Upper lobe of left lung (tissue), 6 donors: ENCODE measurements around the gene PRKAR1A. TPM values are rescaled to one million over a fixed set of nuclear protein-coding genes. Genes with fewer than 3 reads are reported as not detected.
"Not testable (repeated sequence)": the region's sequence is repeated elsewhere in the genome, so short reads cannot be mapped to it uniquely, and the experiment has no call there.

ENCODE experiments used
- ATAC-seq, 2 donors: fragments of 200-7000 bp; cut with Tn5 transposase; one replicate each; pipeline ENCODE4 v1.9.1; 2022; ENCODE audit warnings: mild to moderate bottlenecking in 2 of 2, moderate library complexity in 2 of 2; ENCODE audit not compliant: low FRiP score in 2 of 2
- DNase-seq, 2 donors: peaks; one replicate each; pipeline ENCODE4 v3.0.0-alpha.2; 2019 to 2020
- H3K27ac ChIP-seq, 4 donors: fragments of 200-600 bp; sonication (generic); one replicate each; pipeline ENCODE4 v1.5.1; 2016 to 2019
- H3K27me3 ChIP-seq, 4 donors: fragments of 200-600 bp; sonication (generic); one replicate each; pipeline ENCODE4 v1.5.1; 2017 to 2019
- H3K36me3 ChIP-seq, 4 donors: fragments of 200-600 bp; sonication (generic); one replicate each; pipeline ENCODE4 v1.5.1; 2016 to 2019
- H3K4me1 ChIP-seq, 4 donors: fragments of 200-600 bp; sonication (generic); one replicate each; pipeline ENCODE4 v1.5.1; 2018 to 2019
- H3K4me3 ChIP-seq, 4 donors: fragments of 200-600 bp; sonication (generic); one replicate each; pipeline ENCODE4 v1.5.1; 2017 to 2019; ENCODE audit warnings: mild to moderate bottlenecking in 2 of 4, moderate library complexity in 1 of 4
- H3K9me3 ChIP-seq, 4 donors: fragments of 200-600 bp; sonication (generic); one replicate each; pipeline ENCODE4 v1.5.1; 2018 to 2019
- CTCF ChIP-seq, 6 experiments: fragments of 450-650 bp in 4 of 6; fragments of 200-600 bp in 2 of 6; sonication (generic) in 2 of 6; IDR thresholded peaks; one replicate each; pipeline ENCODE4 v1.5.1; 2016 to 2019; ENCODE audit warnings: antibody characterized with exemption in 6 of 6
- EP300 ChIP-seq, 4 donors: sonication (generic); formaldehyde crosslinking; IDR thresholded peaks; one replicate each; pipeline ENCODE4 v1.5.1; 2017; ENCODE audit warnings: antibody characterized with exemption in 4 of 4, control low read depth in 2 of 4
- POLR2A ChIP-seq, 4 donors: fragments of 450-650 bp; IDR thresholded peaks; one replicate each; pipeline ENCODE4 v1.5.1; 2016 to 2017; ENCODE audit warnings: antibody characterized with exemption in 4 of 4, mild to moderate bottlenecking in 2 of 4
- POLR2AphosphoS5 ChIP-seq, 2 donors: sonication (generic); formaldehyde crosslinking; IDR thresholded peaks; one replicate each; pipeline ENCODE4 v1.5.1; 2017; ENCODE audit warnings: antibody characterized with exemption in 2 of 2
- WGBS, 2 donors: methylation state at CpG; one replicate each; pipeline ENCODE4 v1.1.5; 2017 to 2018; 5-methylcytosine and 5-hydroxymethylcytosine counted together
- total RNA-seq, 6 donors: library from RNA; depleted of rRNA in 4 of 6; stranded (reverse); fragments of >200 nt in 4 of 6; gene quantifications; one replicate each; pipeline versions ENCODE4 v1.1.0 to v1.2.1, GENCODE V29; 2016 to 2021
- donor health status: DM: no; HTN: no; CAD: no; lungs with moderate emphysema.
- donor health status: DM: no; HTN: yes; CAD: no; lungs with severe emphysema.

PRKAR1A gene
- total RNA-seq, 6 donors from 2014 or later = 161 to 490 (median 396) TPM

DNA sequence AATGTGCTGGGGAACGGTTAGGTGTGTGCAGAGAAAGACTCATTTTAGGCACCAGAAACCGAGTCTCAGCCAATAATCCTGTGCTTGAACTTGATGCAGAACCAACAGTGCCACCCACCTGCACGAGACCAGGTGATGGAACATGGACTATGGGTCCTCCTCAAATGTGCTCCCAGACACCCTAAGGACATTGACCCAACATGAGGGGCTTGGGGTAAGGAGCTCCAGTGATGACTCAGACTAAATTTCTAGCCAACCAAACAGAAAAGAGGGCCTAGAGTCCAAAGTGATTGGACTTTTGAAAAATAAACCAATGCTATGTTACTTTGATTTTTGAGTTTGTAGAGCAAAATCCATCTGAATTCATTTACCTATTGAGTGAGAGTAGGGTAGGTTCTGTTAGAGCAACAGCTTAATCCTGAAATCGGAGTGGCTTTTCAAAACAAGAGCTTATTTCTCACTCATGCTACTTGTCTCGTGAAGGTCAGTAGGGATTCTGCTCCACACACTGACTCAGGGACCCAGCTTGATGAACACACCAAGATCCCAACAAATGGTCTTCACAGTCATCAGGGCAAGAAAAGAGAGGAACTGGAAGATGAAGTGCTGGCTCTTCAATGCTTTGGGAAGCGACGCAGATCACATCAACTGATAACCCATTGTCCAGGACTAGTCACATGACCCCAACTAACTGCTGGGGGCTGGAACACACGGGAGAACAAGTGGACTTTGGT, 67.1 kb downstream of the PRKAR1A start:
- TF ChIP-seq EP300 (IDR thresholded peaks at IDR 0.05) (no peak), POLR2A (IDR thresholded peaks at IDR 0.05) (no peak), POLR2AphosphoS5 (IDR thresholded peaks at IDR 0.05) (no peak), CTCF (IDR thresholded peaks at IDR 0.05) (no peak)
- ATAC-seq (no peak), DNase-seq (no peak)
- Histone ChIP-seq H3K4me1 (peaks cover 30 to 57% (median 37%) of the 10 kb centered on the region in 4 donors), H3K4me3 (no peak overlapping the region), H3K36me3 (no peaks in the 10 kb centered on the region), H3K27me3 (no peaks in the 10 kb centered on the region), H3K27ac (peak overlapping the region; percentile 73 to 82 (median 78)), H3K9me3 (no peaks in the 10 kb centered on the region)
- WGBS, 2 donors = 70 to 77% methylated on average over 7 to 8 of the region's 8 CpGs

GRCh38 chr17:68580236-68580770, 68.1 kb downstream of the PRKAR1A start:
- DNase-seq = peak in 1 of 2 donors; percentile 86
- Histone ChIP-seq H3K36me3 (no peaks in the 10 kb centered on the region), H3K4me1 (peaks cover 30 to 62% (median 37%) of the 10 kb centered on the region in 4 donors), H3K27ac (peak overlapping the region; percentile 73 to 82 (median 78)), H3K27me3 (no peaks in the 10 kb centered on the region), H3K9me3 (no peaks in the 10 kb centered on the region), H3K4me3 (no peak overlapping the region)
- peak; percentile 85 to 91 for ATAC-seq
- WGBS, 2 donors = 38 to 54% methylated on average over 5 to 6 of the region's 6 CpGs
- TF ChIP-seq EP300 (IDR thresholded peaks at IDR 0.05) (peak; percentile 89 to 92 (median 90)), CTCF (IDR thresholded peaks at IDR 0.05) (no peak), POLR2A (IDR thresholded peaks at IDR 0.05) (peak in 1 of 4 donors; percentile 40), POLR2AphosphoS5 (IDR thresholded peaks at IDR 0.05) (peak; percentile 75 to 91)

GRCh38 chr17:68581863-68582645, 69.8 kb downstream of the PRKAR1A start:
- TF ChIP-seq POLR2AphosphoS5 (IDR thresholded peaks at IDR 0.05) = peak; percentile 9 to 49
- peak in 1 of 4 donors; percentile 40 for TF ChIP-seq POLR2A (IDR thresholded peaks at IDR 0.05)
- no peak for TF ChIP-seq CTCF (IDR thresholded peaks at IDR 0.05)
- TF ChIP-seq EP300 (IDR thresholded peaks at IDR 0.05) = peak in 2 of 4 donors; percentile 29 to 42
- H3K27me3 ChIP-seq = no peaks in the 10 kb centered on the region
- 66 to 77% methylated on average over 9 of the region's 9 CpGs for WGBS, 2 donors
- H3K4me3 ChIP-seq = no peak overlapping the region
- H3K36me3 ChIP-seq = no peaks in the 10 kb centered on the region
- H3K4me1 ChIP-seq = peaks cover 29 to 66% (median 38%) of the 10 kb centered on the region in 4 donors
- DNase-seq = peak in 1 of 2 donors; percentile 85
- H3K27ac ChIP-seq = peak overlapping the region; percentile 68 to 82 (median 78)
- ATAC-seq = peak in 1 of 2 donors; percentile 43
- H3K9me3 ChIP-seq = no peaks in the 10 kb centered on the region

DNA sequence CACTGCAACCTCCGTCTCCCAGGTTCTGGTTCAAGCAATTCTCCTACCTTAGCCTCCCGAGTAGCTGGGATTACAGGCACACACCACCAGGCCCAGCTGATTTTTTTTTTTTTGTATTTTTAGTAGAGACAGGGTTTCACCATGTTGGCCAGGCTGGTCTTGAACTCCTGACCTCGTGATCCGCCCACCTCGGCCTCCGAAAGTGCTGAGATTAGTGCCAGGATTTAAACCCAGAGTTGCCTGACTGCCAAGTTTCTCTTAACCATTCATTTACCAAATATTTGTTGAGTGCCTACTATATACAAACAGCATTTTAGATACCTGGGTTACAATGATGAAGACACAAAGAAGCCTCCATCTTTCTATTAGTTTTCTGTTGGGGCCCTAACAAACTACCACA, 70.6 kb downstream of the PRKAR1A start:
- not testable (repeated sequence) for ATAC-seq, H3K4me3 ChIP-seq, DNase-seq, H3K27me3 ChIP-seq, H3K36me3 ChIP-seq, H3K9me3 ChIP-seq
- H3K27ac ChIP-seq = peak overlapping the region in 1 of 4 donors; percentile 81
- H3K4me1 ChIP-seq = peaks cover 22 to 58% (median 32%) of the 10 kb centered on the region in 4 donors
- WGBS, 2 donors = 61 to 62% methylated on average over 6 of the region's 6 CpGs
